GM12878 (cell line): Measurements from ENCODE around the gene LGALS8. TPM values are rescaled to one million over a fixed set of nuclear protein-coding genes. Genes with fewer than 3 reads are reported as not detected.

Experiments
- ATAC-seq: fragments of 200-7000 bp; cut with Tn5 transposase; 3 replicates; pipeline ENCODE4 v1.9.1; 2020; ENCODE audit warnings: mild to moderate bottlenecking, moderate library complexity
- BruUV-seq: library from RNA; stranded (reverse); fragments of 400-500 nt; replicated peaks from 2 replicates; lab custom pipeline; 2021; lab: Mats Ljungman, UMichigan
- CTCF ChIA-PET: fragments of 300-600 bp; sonication (Branson Sonifier 250); formaldehyde crosslinking; extraction: SDS; loops from one replicate; lab custom pipeline; 2021; ENCODE audit warnings: inconsistent platforms; lab: Yijun Ruan, JAX
- POLR2A ChIA-PET: fragments of 350-600 bp; formaldehyde crosslinking; extraction: SDS; loops from one replicate; lab custom pipeline; 2021; ENCODE audit warnings: inconsistent platforms; lab: Charles Lee
- RAD21 ChIA-PET: fragments of 300-600 bp; sonication (Branson Sonifier 250); formaldehyde crosslinking; loops from one replicate; lab custom pipeline; 2023; ENCODE audit warnings: antibody characterized with exemption; ENCODE audit not compliant: unreplicated experiment; lab: Charles Lee
- SMC1A ChIA-PET: fragments of 300-600 bp; sonication (Branson Sonifier 250); formaldehyde crosslinking; loops from one replicate; lab custom pipeline; 2023; ENCODE audit not compliant: unreplicated experiment, uncharacterized antibody; lab: Charles Lee
- DNase-seq: peaks from one replicate; pipeline ENCODE4 v3.0.0-alpha.2; 2011; ENCODE audit warnings: low read depth, low spot score
- FAIRE-seq: peaks from 3 replicates; lab custom pipeline; 2011; peaks lifted over from hg19 to GRCh38; lab: Jason Lieb, UNC
- H2AFZ ChIP-seq: 2 replicates; pipeline ENCODE4 v1.6.0; 2011; ENCODE audit warnings: low read depth, low read length, control low read depth; ENCODE audit not compliant: control insufficient read depth
- H3K27ac ChIP-seq: 2 replicates; pipeline ENCODE4 v1.5.1; 2011; ENCODE audit warnings: control low read depth; ENCODE audit not compliant: control insufficient read depth, insufficient read depth
- H3K27me3 ChIP-seq, 2 experiments: replicated peaks in 1 of 2; 2 replicates each; pipeline versions ENCODE4 v1.6.0 to v1.6.1; 2011; ENCODE audit warnings: low read length in 1 of 2; ENCODE audit not compliant: control insufficient read depth in 2 of 2, insufficient read depth in 2 of 2
- H3K36me3 ChIP-seq, 2 experiments: 2 replicates each; pipeline ENCODE4 v1.5.1; 2011; ENCODE audit warnings: low read length in 1 of 2; ENCODE audit not compliant: control insufficient read depth in 2 of 2, insufficient read depth in 2 of 2
- H3K4me1 ChIP-seq: 2 replicates; pipeline ENCODE4 v1.6.1; 2011; ENCODE audit warnings: mild to moderate bottlenecking, low read length, moderate library complexity, mixed read lengths; ENCODE audit not compliant: control insufficient read depth, insufficient read depth
- H3K4me2 ChIP-seq: 2 replicates; pipeline ENCODE4 v1.6.0; 2011; ENCODE audit warnings: control low read depth; ENCODE audit not compliant: control insufficient read depth, insufficient read depth
- H3K4me3 ChIP-seq: fragments of 200-600 bp; sonication (generic); 2 replicates; pipeline ENCODE4 v1.5.1; 2016
- H3K79me2 ChIP-seq: 2 replicates; pipeline ENCODE4 v1.6.0; 2011; ENCODE audit warnings: low read length; ENCODE audit not compliant: control insufficient read depth, insufficient read depth
- H3K9ac ChIP-seq: 2 replicates; pipeline ENCODE4 v1.8.0; 2011; ENCODE audit warnings: low read length, control low read depth, mixed read lengths; ENCODE audit not compliant: control insufficient read depth, insufficient read depth
- H3K9me3 ChIP-seq: replicated peaks from 3 replicates; pipeline ENCODE4 v1.5.1; 2011; ENCODE audit warnings: mild to moderate bottlenecking, low read length; ENCODE audit not compliant: control insufficient read depth, insufficient read depth
- H4K20me1 ChIP-seq: 2 replicates; pipeline ENCODE4 v1.6.0; 2011; ENCODE audit not compliant: control insufficient read depth, insufficient read depth
- BCL11A ChIP-seq: IDR thresholded peaks from 2 replicates; pipeline ENCODE4 v1.6.1; 2011; ENCODE audit warnings: low read depth, low read length
- BRCA1 ChIP-seq: IDR thresholded peaks from 2 replicates; pipeline ENCODE4 v1.6.1; 2011; ENCODE audit warnings: low read depth, low read length, improper control_type of control experiment
- CREM ChIP-seq: IDR thresholded peaks from 2 replicates; pipeline ENCODE4 v1.6.1; 2014; ENCODE audit warnings: antibody characterized with exemption, low read depth
- FOXK2 ChIP-seq: fragments of 450-650 bp; IDR thresholded peaks from 2 replicates; pipeline ENCODE4 v1.6.1; 2017; ENCODE audit warnings: mild to moderate bottlenecking, moderate library complexity
- IKZF2 ChIP-seq, 2 experiments: fragments of 450-650 bp; IDR thresholded peaks; 2 replicates each; pipeline ENCODE4 v1.6.1; 2017; ENCODE audit warnings: mild to moderate bottlenecking in 2 of 2, moderate library complexity in 2 of 2
- MXI1 ChIP-seq: fragments of 150-350 bp; IDR thresholded peaks from 2 replicates; pipeline ENCODE4 v1.6.1; 2011; ENCODE audit warnings: low read depth, mild to moderate bottlenecking, inconsistent platforms, low read length, improper control_type of control experiment
- PBX3 ChIP-seq: IDR thresholded peaks from 2 replicates; pipeline ENCODE4 v1.6.1; 2011; ENCODE audit warnings: mild to moderate bottlenecking, low read depth, low read length, moderate library complexity; ENCODE audit not compliant: insufficient replicate concordance
- TCF7 ChIP-seq: IDR thresholded peaks from 2 replicates; pipeline ENCODE4 v1.6.1; 2014; ENCODE audit warnings: antibody characterized with exemption, borderline replicate concordance
- YBX1 ChIP-seq: fragments of 450-650 bp; IDR thresholded peaks from 2 replicates; pipeline ENCODE4 v1.6.1; 2016; ENCODE audit warnings: antibody characterized with exemption
- ZBED1 ChIP-seq: IDR thresholded peaks from 2 replicates; pipeline ENCODE4 v1.6.1; 2016; ENCODE audit warnings: borderline replicate concordance
- ZNF217 ChIP-seq: fragments of 450-650 bp; IDR thresholded peaks from 2 replicates; pipeline ENCODE4 v1.6.1; 2017; ENCODE audit warnings: antibody characterized with exemption, mild to moderate bottlenecking
- ZNF274 ChIP-seq: IDR thresholded peaks from one replicate; pipeline ENCODE4 v1.8.0; 2011; ENCODE audit not compliant: insufficient read length, insufficient read depth
- WGBS: methylation state at CpG from one replicate; pipeline ENCODE4 v1.1.6; 2016; ENCODE audit warnings: low lambda C conversion rate; ENCODE audit not compliant: insufficient replicate concordance, insufficient coverage; ENCODE audit errors: missing lambda C conversion rate; 5-methylcytosine and 5-hydroxymethylcytosine counted together
- in situ Hi-C: fragments of 300-500 bp; cut with MboI; formaldehyde crosslinking; loops from 9 replicates; pipeline ENCODE4 v1.14.3; 2018; ENCODE audit warnings: mixed read lengths
- intact Hi-C: fragments of 100-400 bp; cut with micrococcal nuclease; formaldehyde crosslinking; loops from one replicate; pipeline ENCODE4 v1.14.2; 2022; ENCODE audit not compliant: unreplicated experiment
- polyA plus RNA-seq, 11 experiments: library from polyadenylated mRNA; depleted of rRNA in 4 of 11; unstranded in 6 of 11; stranded (reverse) in 5 of 11; fragments of >200 nt; fragmentation: Nextera tagmentation in 4 of 11; fragmentation: Illumina TruSeq in 1 of 11; extraction: Ambion mirVana in 4 of 11; extraction: Trizol in 1 of 11; gene quantifications; 1 replicate in 1 of 11; 2 replicates in 10 of 11; pipeline versions ENCODE4 v1.2.1 to v1.2.3, GENCODE V29; 2011 to 2016; ENCODE audit warnings: inconsistent platforms in 2 of 11, missing spikeins in 2 of 11, low read depth in 1 of 11
- total RNA-seq, 4 experiments: library from RNA; depleted of rRNA in 3 of 4; stranded (reverse); fragments of >200 nt in 3 of 4; fragmentation: Illumina TruSeq in 1 of 4; extraction: Trizol in 1 of 4; gene quantifications; 2 replicates each; pipeline versions ENCODE4 v1.2.1 to v1.2.3, GENCODE V29; 2013 to 2021
- TF ChIP-seq, protein P1 (sequence below), 3 experiments: IDR thresholded peaks in 2 of 3; conservative IDR thresholded peaks in 1 of 3; 2 replicates each; pipeline ENCODE4 v1.5.1; 2011; ENCODE audit warnings: low read depth in 3 of 3, low read length in 3 of 3, mild to moderate bottlenecking in 3 of 3, control low read depth in 2 of 3, moderate library complexity in 2 of 3, inconsistent platforms in 1 of 3, mixed read lengths in 1 of 3; ENCODE audit not compliant: control insufficient read depth in 2 of 3, insufficient read depth in 1 of 3; ENCODE audit errors: extremely low read depth in 1 of 3
- TF ChIP-seq, protein P2 (sequence below): fragments of 450-650 bp; conservative IDR thresholded peaks from 2 replicates; pipeline ENCODE4 v1.6.1; 2017; ENCODE audit warnings: mild to moderate bottlenecking, moderate library complexity
- TF ChIP-seq, protein P3 (sequence below): fragments of 450-650 bp; IDR thresholded peaks from 2 replicates; pipeline ENCODE4 v1.6.1; 2018; ENCODE audit warnings: mild to moderate bottlenecking, low read depth, moderate library complexity; ENCODE audit not compliant: partially characterized antibody
- TF ChIP-seq, protein P4 (sequence below): fragments of 450-650 bp; IDR thresholded peaks from 2 replicates; pipeline ENCODE4 v1.6.1; 2017; ENCODE audit warnings: mild to moderate bottlenecking

Gene LGALS8
- total and polyA plus RNA-seq, 10 of the 15 experiments (the other 5 are each of a cell fraction or from before 2014, with no cell fraction given): 15.4 to 86.5 (median 19.2) TPM

- Histone ChIP-seq H3K4me2 (no peak overlapping the region), H3K27me3 (no peaks in the 10 kb centered on the region), H3K4me3 (no peak overlapping the region), H3K79me2 (no peaks in the 10 kb centered on the region), H3K9me3 (no peaks in the 10 kb centered on the region), H2AFZ (no peak overlapping the region), H3K4me1 (no peaks in the 10 kb centered on the region), H3K27ac (no peak overlapping the region), H4K20me1 (no peaks in the 10 kb centered on the region), H3K9ac (no peak overlapping the region), H3K36me3 (peaks cover 12 to 35% of the 10 kb centered on the region in 2 experiments)
- ChIA-PET CTCF (no interaction called here), RAD21 (no interaction called here), SMC1A (no interaction called here), POLR2A (no interaction called here)
- intact Hi-C loops (no loop called here), in situ Hi-C loops (no loop called here)
- BruUV-seq: no TSS peak
- FAIRE-seq (no peak), ATAC-seq (no peak), DNase-seq (no peak)
- WGBS: 98% methylated on average over 5 of the region's 5 CpGs
- TF ChIP-seq IKZF2 (IDR thresholded peaks at IDR 0.05) (no peak), MXI1 (no peak), ZNF274 (no peak), ZNF217 (no peak), BRCA1 (no peak), TCF7 (no peak), ZBED1 (no peak), CREM (no peak), YBX1 (no peak), FOXK2 (no peak), PBX3 (no peak), BCL11A (no peak)
- TF ChIP-seq, protein P1, sequence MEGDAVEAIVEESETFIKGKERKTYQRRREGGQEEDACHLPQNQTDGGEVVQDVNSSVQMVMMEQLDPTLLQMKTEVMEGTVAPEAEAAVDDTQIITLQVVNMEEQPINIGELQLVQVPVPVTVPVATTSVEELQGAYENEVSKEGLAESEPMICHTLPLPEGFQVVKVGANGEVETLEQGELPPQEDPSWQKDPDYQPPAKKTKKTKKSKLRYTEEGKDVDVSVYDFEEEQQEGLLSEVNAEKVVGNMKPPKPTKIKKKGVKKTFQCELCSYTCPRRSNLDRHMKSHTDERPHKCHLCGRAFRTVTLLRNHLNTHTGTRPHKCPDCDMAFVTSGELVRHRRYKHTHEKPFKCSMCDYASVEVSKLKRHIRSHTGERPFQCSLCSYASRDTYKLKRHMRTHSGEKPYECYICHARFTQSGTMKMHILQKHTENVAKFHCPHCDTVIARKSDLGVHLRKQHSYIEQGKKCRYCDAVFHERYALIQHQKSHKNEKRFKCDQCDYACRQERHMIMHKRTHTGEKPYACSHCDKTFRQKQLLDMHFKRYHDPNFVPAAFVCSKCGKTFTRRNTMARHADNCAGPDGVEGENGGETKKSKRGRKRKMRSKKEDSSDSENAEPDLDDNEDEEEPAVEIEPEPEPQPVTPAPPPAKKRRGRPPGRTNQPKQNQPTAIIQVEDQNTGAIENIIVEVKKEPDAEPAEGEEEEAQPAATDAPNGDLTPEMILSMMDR (IDR thresholded peaks at IDR 0.05 in 2 of 3, conservative IDR thresholded peaks at IDR 0.05 in 1 of 3; ENCODE audit: control insufficient read depth in 2 of 3, extremely low read depth in 1 of 3, insufficient read depth in 1 of 3, low read depth in 3 of 3, low read length in 3 of 3): no peak
- TF ChIP-seq, protein P2, sequence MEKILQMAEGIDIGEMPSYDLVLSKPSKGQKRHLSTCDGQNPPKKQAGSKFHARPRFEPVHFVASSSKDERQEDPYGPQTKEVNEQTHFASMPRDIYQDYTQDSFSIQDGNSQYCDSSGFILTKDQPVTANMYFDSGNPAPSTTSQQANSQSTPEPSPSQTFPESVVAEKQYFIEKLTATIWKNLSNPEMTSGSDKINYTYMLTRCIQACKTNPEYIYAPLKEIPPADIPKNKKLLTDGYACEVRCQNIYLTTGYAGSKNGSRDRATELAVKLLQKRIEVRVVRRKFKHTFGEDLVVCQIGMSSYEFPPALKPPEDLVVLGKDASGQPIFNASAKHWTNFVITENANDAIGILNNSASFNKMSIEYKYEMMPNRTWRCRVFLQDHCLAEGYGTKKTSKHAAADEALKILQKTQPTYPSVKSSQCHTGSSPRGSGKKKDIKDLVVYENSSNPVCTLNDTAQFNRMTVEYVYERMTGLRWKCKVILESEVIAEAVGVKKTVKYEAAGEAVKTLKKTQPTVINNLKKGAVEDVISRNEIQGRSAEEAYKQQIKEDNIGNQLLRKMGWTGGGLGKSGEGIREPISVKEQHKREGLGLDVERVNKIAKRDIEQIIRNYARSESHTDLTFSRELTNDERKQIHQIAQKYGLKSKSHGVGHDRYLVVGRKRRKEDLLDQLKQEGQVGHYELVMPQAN: no peak
- TF ChIP-seq, protein P3, sequence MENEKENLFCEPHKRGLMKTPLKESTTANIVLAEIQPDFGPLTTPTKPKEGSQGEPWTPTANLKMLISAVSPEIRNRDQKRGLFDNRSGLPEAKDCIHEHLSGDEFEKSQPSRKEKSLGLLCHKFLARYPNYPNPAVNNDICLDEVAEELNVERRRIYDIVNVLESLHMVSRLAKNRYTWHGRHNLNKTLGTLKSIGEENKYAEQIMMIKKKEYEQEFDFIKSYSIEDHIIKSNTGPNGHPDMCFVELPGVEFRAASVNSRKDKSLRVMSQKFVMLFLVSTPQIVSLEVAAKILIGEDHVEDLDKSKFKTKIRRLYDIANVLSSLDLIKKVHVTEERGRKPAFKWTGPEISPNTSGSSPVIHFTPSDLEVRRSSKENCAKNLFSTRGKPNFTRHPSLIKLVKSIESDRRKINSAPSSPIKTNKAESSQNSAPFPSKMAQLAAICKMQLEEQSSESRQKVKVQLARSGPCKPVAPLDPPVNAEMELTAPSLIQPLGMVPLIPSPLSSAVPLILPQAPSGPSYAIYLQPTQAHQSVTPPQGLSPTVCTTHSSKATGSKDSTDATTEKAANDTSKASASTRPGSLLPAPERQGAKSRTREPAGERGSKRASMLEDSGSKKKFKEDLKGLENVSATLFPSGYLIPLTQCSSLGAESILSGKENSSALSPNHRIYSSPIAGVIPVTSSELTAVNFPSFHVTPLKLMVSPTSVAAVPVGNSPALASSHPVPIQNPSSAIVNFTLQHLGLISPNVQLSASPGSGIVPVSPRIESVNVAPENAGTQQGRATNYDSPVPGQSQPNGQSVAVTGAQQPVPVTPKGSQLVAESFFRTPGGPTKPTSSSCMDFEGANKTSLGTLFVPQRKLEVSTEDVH: no peak
- TF ChIP-seq, protein P4, sequence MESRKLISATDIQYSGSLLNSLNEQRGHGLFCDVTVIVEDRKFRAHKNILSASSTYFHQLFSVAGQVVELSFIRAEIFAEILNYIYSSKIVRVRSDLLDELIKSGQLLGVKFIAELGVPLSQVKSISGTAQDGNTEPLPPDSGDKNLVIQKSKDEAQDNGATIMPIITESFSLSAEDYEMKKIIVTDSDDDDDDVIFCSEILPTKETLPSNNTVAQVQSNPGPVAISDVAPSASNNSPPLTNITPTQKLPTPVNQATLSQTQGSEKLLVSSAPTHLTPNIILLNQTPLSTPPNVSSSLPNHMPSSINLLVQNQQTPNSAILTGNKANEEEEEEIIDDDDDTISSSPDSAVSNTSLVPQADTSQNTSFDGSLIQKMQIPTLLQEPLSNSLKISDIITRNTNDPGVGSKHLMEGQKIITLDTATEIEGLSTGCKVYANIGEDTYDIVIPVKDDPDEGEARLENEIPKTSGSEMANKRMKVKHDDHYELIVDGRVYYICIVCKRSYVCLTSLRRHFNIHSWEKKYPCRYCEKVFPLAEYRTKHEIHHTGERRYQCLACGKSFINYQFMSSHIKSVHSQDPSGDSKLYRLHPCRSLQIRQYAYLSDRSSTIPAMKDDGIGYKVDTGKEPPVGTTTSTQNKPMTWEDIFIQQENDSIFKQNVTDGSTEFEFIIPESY: no peak
These were observed 41.7 kb downstream of the LGALS8 start for GRCh38 chr1:236565530-236565929.
